ENCODE data around the gene CACNA2D2.

DNA sequence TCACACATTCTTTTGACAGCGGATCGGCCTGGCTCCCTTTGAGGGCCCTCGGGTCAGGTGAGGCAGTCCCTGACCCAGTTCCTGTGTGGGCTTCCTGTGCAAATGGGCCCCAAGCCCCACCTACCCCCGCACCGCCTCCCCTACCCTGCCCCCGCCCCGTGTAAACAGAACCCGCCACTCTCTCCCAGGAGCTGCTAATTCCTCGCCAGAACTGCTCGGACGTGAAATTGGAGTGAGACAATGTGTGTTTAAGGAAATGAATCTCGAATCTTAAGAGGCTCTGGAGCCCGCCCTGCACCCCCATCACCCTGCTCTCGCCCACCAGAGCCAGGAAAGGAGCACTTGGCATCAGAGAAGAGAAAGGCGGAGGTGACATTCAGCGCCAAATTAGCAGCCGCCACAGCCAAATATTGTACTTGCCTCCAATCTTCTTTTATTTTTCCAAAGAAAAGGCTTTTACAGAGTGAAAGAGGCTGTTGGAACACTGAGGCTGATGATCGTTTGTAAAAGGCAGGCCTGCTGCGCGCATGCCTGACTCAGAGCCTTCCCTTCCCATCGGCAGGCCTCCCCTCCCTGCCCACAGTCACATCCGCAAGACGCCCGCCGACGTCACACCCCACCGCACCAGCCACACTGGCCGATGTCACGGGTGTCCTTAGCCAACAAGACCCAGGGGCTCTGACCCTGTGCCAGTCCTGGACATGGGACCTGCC is 53.1 kb downstream of the CACNA2D2 start:
- TF ChIP-seq, protein P1, sequence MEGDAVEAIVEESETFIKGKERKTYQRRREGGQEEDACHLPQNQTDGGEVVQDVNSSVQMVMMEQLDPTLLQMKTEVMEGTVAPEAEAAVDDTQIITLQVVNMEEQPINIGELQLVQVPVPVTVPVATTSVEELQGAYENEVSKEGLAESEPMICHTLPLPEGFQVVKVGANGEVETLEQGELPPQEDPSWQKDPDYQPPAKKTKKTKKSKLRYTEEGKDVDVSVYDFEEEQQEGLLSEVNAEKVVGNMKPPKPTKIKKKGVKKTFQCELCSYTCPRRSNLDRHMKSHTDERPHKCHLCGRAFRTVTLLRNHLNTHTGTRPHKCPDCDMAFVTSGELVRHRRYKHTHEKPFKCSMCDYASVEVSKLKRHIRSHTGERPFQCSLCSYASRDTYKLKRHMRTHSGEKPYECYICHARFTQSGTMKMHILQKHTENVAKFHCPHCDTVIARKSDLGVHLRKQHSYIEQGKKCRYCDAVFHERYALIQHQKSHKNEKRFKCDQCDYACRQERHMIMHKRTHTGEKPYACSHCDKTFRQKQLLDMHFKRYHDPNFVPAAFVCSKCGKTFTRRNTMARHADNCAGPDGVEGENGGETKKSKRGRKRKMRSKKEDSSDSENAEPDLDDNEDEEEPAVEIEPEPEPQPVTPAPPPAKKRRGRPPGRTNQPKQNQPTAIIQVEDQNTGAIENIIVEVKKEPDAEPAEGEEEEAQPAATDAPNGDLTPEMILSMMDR (IDR thresholded peaks at IDR 0.05): no peak
- TF ChIP-seq POLR2A (IDR thresholded peaks at IDR 0.05): no peak
